ENCODE results near the gene ACE.

Gene ACE

DNA sequence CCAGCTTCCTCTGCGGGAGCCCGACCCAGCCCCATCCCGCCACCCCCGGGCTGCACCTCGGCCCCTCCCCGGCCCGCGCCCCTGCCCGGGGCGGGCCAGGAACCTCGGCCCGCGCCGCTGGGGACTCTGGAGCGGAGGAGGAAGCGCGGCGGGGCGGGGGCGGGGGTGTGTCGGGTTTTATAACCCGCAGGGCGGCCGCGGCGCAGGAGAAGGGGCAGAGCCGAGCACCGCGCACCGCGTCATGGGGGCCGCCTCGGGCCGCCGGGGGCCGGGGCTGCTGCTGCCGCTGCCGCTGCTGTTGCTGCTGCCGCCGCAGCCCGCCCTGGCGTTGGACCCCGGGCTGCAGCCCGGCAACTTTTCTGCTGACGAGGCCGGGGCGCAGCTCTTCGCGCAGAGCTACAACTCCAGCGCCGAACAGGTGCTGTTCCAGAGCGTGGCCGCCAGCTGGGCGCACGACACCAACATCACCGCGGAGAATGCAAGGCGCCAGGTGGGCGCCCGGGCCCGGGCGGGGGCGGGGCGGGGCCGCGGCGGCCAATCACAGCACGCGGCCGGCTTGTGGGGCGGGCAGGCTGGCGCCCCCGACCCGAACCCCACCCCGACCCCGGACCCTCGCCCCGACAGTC is at the start of gene ACE:
Gene ACE (plus strand): TSS at position 208 of the 626 bp plus-strand sequence. CDS start 34 bp downstream, at position 242.
- DNase-seq: no peak

- no peak for DNase-seq
Observed at GRCh38 chr17:63429766-63430165, 47.1 kb upstream of the ACE start.

- no peak for DNase-seq
Observed at GRCh38 chr17:63430223-63430622, 46.6 kb upstream of the ACE start.

- no peak for DNase-seq
Observed at GRCh38 chr17:63431618-63431938, 45.3 kb upstream of the ACE start.

DNA sequence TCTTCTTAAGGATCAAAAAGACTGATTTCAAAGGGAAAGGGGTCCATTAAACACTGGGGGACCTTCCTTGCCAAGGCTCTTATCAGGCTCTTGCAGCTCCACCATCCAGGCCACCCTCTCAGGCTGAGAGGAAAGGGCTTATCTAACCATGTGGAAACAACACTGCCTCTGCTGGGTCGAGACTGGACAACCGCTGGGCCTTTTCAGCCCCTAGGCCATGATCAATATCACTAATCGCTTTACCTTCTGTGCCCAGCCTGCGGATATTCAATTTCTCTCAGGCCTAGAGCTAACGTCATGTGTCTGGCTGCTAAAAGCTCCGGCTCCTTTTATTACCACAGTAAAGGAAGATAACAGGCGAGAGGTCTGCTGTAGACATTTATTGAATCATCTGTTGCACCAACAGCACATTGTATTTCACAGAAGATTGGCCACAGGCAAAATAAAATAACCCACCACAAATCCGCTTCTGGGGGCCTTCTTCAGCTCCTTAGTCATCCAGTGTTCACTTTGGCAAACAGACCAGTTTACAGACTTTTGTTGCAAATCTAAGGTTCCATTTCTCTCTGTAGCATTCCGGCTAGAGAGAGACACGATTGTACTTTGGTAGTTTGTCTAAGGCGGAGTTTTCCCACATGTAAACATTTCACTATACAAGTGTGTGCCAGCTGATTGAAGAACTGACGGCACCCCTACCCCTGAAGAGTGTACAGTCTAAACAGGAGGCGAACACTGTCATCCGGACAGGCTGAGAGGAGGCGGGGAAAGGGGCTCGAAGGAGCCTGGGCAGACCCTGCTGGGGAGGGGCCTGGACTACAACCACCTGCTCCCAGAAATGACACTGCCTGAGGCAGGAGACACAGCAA is 44.7 kb upstream of the ACE start:
- DNase-seq: no peak

DNA sequence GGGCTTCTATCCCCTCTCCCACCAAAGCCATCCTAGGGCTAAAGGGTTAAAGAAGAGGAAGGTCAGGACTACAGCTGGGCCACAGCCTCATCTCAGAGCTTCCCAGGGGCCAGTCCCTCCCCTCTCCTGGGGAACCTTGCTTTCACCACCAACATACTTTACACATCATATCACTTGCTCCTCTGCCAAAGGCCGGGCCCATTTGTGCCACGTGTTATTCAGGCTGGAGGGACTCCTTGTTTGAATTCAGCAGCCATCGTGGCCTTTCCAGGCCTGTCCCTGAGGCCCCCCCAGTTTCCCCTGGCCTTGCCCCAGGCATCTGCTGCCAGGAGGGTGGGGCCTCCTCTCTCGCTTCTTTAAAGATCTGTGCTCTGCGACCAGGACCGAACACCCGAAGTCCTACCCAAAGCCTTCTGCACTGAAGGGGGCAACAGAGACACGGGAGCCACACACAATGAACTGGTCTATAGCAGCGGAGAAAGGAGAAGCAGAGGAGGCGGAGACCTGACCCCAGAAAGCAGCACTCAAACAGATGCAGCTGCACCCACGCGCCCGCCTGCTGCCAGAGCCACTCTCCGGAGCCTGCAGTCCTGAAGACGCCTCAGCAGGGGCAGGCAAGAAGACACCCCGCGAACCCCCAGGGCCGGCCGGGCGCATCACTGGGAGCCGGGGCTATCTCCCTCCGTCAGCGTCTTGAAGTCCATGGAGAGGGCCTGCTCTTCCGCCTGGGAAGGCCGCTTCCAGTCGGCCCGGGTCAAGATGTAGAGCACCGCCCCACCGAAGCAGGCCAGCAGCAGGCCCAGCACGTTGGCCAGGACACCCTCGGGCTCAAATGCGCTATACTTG is 42.9 kb upstream of the ACE start:
- DNase-seq: no peak

DNA sequence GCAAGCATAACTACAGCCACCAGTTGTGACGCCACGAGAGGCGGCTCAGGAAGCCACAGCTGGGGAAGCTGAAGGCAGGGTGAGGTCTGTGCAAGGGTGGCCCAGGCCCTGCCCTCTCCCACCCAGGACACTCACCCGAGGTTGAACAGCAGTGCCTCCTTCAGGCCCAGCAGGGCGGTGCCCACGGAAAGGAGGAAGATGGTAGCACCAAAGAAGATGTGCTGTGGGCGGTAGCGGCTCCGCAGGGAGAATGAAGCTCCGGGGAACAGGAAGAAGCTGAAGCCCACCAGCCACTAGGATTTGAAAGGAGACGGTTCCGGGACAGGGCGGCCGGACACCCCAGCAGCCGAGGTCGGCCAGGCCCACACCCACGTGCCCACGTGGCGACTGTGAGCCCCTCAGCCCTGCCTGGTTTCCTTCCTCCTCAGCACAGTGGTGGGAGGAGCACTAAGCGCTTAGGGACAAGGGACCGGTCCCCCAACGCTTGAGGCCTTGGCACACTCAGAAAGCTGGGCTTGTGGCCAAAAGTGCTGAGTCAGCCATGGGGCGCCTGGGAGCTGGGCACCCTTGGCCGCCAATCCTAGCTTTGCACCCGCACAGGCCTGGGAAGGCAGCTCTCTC is 41.8 kb upstream of the ACE start:
- peak; percentile 49 for DNase-seq

GRCh38 chr17:63435681-63436522 is 41.0 kb upstream of the ACE start:
- DNase-seq: no peak

DNA sequence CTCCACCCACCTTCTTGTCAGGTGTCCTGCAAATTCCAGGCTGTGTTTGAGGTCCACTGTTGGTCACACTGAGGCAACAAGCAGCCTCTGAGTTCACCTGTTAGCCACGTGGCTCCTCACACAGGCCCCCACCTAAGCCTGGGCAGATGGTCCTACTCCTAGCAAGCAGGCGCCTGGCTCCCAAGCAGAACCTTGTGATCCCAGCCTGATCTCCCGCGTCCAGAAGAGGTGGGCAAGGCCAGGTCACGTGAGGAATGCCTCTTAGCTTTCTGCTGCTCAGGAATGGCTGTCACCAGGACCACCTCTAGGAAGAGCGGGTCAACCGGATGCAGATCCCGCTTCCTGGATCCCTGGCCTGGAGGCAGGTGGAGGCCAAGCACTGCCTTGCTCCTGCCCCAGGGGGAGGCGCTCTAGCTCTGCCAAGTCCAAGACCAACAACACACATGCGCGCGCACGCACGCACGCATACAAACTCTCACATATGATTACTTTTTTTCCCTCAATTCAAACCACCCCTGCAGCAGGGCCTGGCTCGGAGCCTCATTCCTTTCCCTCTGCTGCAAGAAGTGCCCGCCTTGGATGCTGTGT is 40.2 kb upstream of the ACE start:
- no peak for DNase-seq

DNA sequence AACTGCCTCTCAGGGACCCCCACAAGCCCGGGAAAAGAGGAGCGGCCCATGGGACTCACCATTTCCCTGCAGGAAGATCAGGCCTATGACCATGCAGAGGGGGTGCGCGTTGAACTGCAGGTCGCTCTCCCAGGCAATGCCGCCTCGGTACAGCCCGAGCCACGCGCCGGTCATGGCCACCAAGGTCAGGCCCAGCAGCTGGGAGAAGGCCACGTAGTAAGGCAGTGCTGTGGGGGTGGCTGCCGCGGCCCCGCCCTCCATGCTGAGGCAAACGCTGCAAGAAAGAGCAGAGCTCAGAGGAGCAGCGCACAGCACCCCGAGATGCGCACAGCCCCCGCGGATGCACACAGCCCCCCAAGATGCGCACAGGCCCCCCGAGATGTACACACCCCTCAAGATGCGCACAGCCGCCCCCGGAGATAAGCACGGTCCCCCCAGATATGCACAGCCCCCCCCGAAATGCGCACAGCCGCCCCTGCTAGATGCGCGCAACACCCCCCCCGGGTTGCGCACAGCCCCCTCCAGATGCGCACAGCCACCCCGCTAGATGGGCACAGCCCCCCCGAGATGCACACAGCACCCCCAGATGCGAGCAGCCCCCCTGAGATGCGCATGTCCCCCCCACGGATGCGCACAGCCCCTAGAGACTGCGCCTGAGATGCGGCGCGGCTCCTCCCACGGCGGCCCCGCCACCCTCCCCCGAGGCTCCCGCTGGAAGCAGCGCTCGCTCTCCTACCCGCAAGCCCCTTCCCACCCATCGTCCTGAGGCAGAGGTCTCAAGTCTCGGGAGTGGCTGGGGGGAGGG is 39.4 kb upstream of the ACE start:
- DNase-seq: no peak

GRCh38 chr17:63438092-63439051 is 38.5 kb upstream of the ACE start:
- DNase-seq: no peak

DNA sequence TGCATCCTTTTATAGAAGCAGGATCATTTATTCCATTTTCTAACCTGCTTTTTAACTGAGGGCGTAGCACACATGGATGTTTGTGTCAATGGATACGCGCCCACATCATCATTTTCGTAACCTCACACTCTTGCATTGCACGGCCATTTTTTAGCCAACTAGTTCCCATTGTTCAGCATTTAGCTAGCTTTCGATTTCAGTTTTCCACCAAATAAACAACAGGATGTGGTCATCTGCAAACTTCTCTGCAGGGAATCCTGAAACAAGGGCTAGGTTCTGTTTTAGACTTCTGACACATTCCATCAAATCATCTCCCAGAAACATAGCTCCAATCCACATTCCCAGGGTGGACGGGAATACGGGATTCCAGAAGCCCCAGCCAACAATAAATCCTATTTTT is 37.2 kb upstream of the ACE start:
- DNase-seq: no peak

DNA sequence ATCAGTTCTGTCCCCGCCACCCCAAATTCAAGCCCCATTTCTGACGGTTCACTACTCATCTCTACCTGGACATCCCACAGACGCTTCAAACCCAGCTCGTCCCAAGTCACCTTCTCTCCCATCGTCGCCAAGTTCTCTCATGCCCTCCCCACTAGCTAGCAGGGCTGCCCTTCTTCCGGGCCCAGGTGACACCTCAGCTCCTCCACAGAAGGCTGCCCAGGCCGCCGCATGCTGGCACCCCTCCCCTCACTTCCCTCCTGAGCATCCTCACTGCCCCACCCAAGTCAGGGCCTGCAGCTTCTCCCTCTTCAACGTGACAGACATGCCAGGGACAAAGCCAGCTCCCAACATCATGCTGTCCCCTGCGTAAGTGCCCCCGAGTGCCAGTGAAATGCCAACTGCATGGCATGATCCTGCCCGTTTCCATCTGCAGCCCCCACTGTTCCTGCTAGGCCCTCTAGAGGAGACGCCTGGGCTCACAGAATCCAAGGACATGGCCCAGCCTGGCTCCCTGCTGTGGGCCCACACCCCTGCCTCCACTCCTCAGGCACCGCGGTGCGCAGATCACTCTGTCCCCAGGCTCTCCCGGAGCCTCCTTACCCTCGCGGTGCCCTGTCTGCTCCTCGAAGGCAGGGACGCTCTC is 36.6 kb upstream of the ACE start:
- no peak for DNase-seq

- no peak for DNase-seq
Observed at GRCh38 chr17:63440770-63441335, 36.0 kb upstream of the ACE start.

DNA sequence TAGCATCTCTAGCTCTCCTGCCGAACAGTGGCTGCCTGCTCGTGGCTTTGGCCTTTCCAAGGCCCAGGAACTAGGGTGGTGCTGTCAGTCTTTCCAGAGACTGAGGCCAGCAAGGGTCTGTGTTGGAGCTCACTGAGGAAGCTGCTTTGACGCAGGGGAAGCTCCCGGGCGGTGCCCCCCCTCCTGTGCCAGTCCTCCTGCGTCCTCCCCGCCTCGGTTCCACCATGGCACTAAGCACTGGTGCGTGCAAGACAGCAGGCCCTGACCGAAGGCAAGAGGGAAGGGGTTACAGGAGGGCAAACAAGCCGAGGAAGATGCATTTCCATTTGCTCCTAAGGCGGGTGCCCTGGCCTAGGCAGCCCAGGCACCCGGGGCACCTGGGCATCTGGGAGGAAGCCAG is 35.2 kb upstream of the ACE start:
- no peak for DNase-seq

GRCh38 chr17:63442074-63442473 is 34.8 kb upstream of the ACE start:
- no peak for DNase-seq

DNA sequence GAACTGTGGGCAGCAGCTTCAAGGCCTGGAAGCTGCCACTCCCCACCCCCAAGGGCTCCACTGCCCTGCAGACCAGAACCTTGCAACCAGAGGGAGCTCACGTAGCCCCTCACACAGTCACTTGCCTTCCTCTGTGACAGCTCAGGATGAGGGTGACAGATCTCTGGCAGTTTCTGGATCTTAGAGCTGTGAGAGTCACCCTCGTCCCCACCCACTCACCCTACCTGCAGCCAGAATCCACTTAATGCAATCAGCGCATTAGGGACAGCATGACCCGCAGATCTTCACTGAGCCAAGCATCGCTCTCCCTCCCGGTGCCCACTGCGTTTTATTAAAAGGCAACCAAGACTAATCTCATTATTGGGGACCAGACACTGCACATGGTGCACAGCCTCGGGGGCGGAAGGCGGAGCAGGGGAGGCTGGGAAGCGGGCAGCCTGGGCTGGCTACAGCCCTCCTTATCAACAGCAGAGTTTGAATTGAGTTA is 34.3 kb upstream of the ACE start:
- peak; percentile 41 for DNase-seq

GRCh38 chr17:63443053-63443452 is 33.8 kb upstream of the ACE start:
- DNase-seq: no peak

- no peak for DNase-seq
Observed at GRCh38 chr17:63444457-63444856, 32.4 kb upstream of the ACE start.

Data from NCI-H1694 (cell line).